Cardiac fibroblast (primary cell): Measurements from ENCODE around the gene KCNMB2.

Experiments
- DNase-seq, 2 donors: peaks; one replicate each; pipeline versions ENCODE4 v3.0.0 to v3.0.0-alpha.2; 2010; ENCODE audit warnings: low read depth in 2 of 2
- H3K4me3 ChIP-seq, 2 donors: replicated peaks in 1 of 2; 1 replicate in 1 of 2; 2 replicates in 1 of 2; pipeline ENCODE4 v1.5.1; 2011; ENCODE audit warnings: low read depth in 2 of 2, low read length in 2 of 2, mild to moderate bottlenecking in 2 of 2, moderate library complexity in 1 of 2
- TF ChIP-seq, protein P1 (sequence below): IDR thresholded peaks from one replicate; pipeline ENCODE4 v1.5.1; 2011; ENCODE audit warnings: low read depth, mild to moderate bottlenecking, low read length, inconsistent platforms

The KCNMB2 gene

DNA sequence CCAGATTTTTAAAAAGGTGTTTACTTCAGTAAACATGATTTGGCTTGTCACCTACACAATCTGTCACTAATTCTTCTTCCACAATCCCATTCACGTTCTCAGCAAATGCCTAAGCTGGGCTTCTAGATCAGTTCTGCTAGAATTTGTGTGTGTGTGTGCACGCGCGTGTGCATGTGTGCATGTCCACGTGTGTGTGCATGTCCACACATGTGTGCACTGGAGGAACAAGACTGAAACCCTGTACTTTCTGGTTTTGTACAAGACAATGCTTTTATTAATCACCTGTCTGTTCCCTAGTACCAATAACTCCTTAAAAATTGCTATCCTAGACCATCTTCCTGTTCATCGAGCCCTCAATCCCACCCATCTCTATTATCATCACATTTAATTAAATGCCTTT, 229.2 kb downstream of the KCNMB2 start:
- TF ChIP-seq, protein P1, sequence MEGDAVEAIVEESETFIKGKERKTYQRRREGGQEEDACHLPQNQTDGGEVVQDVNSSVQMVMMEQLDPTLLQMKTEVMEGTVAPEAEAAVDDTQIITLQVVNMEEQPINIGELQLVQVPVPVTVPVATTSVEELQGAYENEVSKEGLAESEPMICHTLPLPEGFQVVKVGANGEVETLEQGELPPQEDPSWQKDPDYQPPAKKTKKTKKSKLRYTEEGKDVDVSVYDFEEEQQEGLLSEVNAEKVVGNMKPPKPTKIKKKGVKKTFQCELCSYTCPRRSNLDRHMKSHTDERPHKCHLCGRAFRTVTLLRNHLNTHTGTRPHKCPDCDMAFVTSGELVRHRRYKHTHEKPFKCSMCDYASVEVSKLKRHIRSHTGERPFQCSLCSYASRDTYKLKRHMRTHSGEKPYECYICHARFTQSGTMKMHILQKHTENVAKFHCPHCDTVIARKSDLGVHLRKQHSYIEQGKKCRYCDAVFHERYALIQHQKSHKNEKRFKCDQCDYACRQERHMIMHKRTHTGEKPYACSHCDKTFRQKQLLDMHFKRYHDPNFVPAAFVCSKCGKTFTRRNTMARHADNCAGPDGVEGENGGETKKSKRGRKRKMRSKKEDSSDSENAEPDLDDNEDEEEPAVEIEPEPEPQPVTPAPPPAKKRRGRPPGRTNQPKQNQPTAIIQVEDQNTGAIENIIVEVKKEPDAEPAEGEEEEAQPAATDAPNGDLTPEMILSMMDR = no peak
- H3K4me3 ChIP-seq = no peak overlapping the region
- no peak for DNase-seq

DNA sequence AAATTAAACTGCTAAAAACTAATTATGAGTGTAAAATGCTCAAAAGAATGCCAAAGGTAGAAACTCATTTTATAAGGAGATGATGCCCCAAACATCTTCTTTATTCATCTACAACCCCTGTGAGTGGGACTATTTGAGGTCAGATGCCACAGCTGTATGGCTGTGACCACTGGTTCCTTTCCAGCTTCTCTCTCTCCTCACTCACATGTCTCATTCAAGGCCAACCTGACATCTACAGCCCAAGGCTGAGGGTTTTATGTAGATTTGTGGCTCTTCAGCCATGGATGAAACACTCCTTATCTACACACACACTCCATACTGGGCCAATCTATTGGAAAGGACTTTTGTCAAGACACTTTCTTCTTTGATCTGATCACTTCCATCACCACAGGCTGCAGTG, 231.3 kb downstream of the KCNMB2 start:
- DNase-seq = no peak
- TF ChIP-seq, protein P1 = no peak
- no peak overlapping the region for H3K4me3 ChIP-seq

DNA sequence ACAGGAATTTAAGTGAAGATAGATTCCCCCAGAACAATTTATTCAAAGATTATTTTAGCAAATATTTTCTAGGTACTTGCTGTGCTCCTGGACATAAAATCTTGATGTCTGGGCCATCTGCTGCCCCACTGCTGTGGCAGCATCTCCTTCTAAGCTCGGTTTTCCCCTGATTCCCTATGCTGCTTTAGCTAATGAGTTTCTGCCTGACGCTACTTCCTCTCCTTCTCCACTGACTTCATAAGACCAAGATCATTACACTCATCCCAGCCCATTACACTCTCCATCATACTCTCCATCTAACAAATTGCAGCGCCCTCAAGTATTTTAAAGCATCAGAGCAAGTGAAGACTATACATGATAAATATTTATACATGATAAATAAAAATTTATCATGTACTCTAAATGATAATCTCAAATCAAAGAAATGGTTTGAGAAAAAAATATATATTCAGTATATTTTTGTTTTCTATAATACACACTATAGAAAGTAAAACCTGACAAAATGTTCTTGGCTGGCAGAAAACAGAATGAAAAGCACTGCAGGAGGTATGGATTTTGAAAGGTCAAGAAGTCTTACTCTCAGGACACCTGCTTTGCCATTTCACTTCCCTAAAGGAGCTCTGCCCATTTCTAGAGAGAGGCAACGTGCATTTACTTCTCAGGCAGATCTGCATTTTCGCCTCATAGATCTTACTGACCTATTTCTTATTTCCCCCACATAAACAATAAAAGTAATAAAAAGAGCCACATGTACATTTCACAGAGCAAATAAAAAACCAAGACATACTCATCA, 232.0 kb downstream of the KCNMB2 start:
- no peak for DNase-seq
- TF ChIP-seq, protein P1 = no peak
- H3K4me3 ChIP-seq = no peak overlapping the region

DNA sequence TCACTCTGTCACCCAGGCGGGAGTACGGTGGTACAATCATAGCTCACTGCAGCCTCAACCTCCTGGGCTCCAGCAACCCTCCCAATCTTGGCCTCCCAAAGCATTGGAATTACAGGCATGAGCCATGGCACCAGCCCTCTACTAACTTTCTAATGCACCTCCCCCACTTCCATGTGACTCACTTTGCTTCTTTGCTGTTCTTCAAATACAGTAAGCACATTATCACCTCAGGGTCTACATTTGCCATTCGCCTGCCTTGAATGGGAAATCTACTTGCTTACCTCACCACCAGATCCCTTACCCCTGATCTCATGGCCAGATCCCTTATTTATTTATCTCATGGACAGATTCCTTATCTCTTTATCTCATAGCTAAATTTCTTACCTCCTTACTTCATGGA, 235.3 kb downstream of the KCNMB2 start:
- TF ChIP-seq, protein P1 = no peak
- no peak for DNase-seq
- H3K4me3 ChIP-seq = no peak overlapping the region

DNA sequence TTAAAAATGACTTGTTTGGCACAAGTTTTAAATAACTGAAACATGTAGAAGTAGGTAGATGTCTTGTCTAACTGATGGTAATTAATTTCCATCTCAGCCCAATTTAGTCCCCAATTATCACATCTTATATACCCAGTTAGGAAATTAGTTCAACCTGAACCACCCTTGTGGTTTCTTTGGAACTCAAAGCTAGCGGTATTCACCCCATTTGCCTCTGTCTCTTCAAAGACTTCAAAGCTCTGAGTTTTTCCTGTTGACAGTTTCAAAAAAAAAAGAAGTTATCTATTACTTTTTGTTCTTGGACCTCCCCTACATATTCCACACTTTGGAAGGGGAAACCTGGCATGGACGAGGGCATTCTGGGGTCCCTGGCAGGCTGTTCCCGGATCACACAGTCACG, 236.5 kb downstream of the KCNMB2 start:
- no peak overlapping the region for H3K4me3 ChIP-seq
- TF ChIP-seq, protein P1 = no peak
- DNase-seq = no peak

DNA sequence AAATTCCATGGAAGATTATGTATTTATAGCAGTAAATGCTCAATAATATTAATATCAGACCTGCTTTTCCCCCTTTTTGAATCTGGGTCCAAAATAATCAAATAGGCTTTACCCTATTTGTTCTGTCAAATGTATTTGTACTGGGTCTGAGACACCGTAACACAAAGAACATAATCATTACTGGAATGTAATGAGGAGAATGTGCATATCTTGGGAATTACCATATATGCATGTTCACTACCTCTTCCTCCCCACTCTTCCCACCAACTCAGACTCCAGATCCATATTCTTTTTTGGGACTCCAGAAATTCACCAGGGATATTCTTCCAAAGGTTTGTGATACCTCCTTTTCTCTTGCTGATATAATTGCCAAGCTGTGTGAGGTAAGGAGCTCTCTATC, 237.1 kb downstream of the KCNMB2 start:
- no peak overlapping the region for H3K4me3 ChIP-seq
- TF ChIP-seq, protein P1 = no peak
- no peak for DNase-seq
